Measurements from ENCODE around the gene LRMDA.
"Not testable (repeated sequence)": the region's sequence is repeated elsewhere in the genome, so short reads cannot be mapped to it uniquely, and the experiment has no call there.

LRMDA gene

DNA sequence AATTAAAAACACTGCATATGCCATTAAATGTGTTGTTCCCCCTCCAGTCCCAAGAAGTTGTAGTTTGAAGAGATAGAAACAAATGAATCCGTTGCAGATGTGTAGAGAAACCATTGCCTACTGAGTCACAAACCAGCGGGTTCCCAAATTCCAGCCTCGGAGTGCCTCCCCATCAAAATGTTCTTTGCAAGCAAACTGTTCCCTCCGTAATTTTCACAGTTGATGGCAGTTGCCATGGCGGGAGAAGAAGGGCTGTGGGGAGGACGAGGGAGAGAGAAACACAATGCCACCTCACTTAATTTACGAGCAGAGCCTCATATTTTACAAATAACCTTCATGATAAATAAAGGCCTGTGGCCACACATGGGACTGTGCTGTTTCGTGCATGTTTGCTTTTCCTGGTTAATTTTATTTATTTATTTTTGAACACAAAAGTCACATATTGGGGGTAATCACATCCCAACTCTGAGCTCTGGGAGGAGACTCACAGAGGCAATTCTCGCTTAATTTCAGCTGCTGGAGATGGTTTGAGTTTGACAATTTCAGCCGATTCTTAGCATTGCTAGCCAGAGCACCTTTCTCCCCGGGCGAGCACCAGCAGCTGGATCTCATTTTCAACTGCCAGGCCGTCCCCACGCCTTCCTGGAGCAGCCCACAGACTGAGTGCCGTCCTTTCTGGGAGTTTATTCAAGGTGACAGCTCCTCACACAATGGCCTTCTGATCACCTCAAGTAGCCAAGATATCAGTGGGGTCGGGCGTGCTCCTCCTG, 1122.0 kb downstream of the LRMDA start:
- DNase-seq, result no peak

DNA sequence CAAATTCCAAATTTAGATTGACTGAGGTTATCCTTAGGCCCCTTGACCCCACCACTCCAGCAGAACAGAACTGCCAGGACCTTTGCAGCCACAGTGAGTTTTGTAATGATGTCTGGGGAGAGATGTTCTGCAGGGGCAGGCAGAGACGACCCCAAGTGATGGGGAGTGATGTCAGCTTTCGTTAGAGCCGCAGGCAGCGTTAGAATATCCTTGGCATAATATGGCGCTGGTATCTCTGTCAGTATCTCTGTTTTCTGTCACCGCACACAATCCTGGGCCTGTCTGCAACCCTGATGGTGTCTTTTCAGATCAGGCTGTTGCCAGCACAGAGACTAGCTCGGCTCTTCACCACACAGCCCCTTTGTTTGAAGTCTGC, 1122.6 kb downstream of the LRMDA start:
- no peak for DNase-seq

DNA sequence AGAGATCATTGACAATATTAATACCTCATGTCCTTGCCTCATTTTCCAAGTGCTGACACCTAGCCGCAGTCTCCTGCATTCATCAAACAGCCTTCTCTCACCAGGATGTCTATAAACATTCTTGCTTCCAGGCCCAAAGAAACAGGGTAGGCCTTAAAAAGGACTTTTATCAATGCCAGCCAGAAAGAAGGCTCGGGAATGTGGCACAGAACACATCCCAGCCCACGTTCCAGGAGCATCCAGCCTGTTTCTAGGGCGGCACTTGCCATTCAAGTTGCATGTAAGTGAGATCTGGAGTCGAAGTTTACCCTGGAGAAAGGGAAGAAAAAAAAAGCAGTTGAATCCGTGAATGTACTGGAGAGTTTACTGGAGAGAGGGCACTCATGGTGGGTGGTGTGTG, 1123.1 kb downstream of the LRMDA start:
- DNase-seq, result no peak

DNA sequence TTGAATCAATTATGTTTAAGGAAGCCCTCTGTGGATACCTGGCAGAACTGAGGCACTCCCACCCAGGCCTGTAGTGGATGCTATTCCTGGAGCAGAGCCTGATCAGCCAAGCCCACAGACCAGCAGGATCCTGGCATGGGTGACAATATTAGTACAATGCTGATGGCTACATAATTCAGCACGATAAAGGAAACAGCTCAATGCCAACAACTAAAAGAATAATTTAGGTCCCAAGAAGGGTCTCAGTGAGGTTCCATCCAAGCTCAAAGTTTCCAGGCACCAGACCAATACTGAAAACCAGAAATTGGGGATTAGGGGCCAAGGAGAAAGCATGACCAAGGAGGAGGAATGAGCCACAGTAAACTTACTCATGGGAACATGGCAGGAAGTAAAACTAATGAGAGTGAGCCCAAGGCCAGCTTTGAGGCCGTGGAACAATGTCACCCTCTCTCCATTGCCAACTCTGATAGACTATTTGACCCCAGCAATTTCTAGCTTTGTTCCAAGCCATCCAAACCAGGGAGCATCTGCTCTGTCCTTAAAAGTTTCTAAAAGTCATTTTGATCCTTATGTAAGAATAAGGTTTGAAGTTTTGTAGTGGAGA, 1123.7 kb downstream of the LRMDA start:
- no peak for DNase-seq

DNA sequence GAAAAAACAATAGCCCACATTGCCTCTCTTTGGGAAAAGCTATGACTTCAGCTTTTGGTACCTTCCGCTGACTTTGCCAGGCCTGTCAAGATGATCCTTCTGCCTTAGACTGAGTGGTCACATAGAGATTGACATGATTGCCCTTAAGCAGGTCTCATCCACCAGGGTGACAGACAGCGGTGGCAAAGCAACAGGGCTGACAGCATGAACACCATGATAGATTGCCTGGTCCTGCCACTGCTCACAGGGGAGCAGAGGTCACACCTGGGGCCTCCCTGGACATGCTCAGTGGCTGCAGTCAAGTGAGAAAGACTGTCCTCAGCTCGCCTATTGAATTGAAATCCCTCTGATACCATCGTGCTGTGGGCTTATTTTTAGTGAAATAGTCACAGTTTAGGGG, 1125.9 kb downstream of the LRMDA start:
- no peak for DNase-seq

DNA sequence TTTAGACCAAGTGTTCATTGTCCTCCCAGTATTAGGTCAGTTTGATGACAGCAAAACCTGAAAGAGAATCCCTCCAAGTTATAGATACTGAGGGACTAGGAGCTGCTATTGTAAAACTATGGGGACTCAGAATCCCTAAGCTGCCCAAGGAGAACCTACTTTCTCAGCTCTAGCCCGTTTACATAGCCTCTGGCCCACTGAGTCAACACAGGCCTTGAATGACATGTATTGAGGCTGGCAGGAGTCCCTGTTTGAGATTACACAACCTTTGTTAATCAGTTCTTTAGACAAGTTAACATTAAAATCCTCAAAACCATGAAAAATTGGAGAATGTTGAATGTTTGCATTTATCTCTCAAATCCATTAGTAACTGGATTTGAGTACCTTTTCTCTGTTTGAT, 1127.2 kb downstream of the LRMDA start:
- no peak for DNase-seq

DNA sequence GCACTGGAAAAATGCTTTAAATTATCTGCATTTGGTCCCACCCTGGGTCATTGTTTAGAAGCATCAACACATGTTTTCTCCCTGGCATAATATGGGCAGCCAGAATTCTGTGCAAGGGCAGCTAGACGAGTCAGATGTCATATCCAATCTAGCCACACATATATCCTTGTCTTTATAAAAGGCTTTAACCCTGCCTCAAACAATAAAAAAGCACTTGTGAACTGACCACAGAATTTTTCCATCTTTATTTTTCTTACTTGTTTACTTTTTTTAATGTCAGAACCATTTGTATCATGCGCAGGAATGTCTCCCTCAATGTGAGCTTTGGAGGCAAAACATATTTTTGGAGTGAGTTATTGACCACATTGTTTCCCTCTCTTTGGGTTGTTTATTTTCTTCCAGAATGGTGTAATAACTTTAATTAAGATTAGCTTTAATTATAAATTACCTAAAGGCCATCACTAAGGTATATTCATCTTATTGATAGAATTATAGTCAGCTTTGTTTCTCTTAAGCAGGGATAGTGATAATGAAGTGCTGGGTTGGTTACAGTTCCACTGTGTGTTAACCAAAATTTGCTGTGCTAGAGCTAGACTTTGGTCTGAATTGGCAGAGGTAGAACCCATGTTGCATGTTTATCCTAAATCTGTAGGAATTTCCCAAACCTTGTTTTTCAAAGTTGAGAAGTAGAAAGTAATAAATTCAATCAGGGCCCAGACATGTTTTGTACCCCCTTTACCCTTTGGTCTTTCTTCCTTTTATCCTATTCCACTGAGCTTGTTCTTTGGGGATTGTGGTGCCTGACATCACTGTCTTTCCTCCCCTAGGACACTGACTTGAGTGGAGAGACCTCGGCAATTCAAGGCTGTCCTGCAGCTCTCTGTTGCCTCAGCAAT, 1127.8 kb downstream of the LRMDA start:
- DNase-seq, result no peak

DNA sequence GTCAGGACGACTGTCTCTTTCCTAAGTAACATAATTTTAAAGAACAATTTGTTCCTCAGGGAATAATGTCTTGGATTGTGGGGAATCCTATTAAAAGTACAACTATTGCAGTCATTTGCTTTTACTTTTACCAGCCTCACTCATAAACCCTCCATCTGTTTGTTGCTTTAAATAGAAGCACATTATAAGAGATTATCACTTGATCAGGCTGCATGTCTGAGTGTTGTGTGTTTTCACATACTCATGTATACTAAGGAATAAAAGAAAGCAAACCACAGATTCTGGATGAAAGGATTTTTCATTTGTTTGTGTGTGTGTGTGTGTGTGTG, 1128.4 kb downstream of the LRMDA start:
- no peak for DNase-seq

DNA sequence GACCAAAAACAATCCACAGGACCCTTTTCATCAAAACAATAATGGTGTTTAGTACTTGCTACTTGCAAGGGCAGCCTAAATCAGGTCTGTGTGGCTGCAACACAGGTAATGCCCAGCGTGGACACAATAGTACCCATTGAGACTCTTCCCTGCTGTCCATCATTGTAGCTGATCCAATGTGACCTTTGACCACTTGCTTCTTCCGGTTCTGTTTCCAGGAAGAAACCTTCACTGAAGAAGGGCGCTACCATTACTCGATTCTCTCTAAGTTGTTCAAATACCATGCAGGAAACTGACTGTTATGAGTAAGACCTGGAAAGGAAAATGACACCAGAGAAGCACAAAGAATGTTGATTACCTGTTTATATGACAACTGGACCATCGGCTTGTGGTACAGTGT, 1128.9 kb downstream of the LRMDA start:
- no peak for DNase-seq

DNA sequence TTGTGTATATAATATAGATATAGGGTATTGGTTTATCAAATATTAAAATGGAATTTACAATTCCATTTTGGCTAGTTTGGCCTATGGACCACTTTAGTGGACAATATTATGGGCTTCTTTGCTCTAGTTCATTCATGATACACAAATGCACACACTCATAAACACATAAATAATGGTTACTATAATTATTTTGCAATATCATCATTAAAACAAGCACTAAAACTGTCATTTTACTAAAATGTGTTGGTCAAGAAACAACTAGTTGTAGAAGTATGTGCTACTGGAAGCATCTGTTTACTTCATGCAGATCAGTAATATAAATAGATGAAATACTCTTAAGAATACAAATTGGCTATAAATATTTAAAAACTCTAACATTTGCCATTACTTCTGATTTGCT, 1131.9 kb downstream of the LRMDA start:
- no peak for DNase-seq

DNA sequence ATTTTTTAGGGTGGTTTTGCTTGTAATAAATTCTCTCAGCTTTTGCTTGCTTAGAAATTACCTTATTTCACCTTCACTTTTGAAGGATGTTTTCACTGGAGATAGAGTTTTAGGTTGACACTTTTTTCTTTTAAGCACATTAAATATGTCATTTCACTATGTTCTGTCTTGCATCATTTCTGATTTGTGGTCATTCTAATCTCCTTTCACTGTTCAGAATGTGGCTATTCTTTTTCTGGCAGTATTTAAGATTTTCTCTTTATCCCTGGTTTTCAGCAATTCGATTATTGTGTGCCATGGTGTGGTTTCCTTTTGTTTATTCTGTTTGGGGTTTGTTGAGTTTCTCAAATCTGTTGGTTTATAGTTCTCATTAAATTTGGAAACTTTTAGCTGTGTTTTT, 1140.6 kb downstream of the LRMDA start:
- DNase-seq, result no peak

DNA sequence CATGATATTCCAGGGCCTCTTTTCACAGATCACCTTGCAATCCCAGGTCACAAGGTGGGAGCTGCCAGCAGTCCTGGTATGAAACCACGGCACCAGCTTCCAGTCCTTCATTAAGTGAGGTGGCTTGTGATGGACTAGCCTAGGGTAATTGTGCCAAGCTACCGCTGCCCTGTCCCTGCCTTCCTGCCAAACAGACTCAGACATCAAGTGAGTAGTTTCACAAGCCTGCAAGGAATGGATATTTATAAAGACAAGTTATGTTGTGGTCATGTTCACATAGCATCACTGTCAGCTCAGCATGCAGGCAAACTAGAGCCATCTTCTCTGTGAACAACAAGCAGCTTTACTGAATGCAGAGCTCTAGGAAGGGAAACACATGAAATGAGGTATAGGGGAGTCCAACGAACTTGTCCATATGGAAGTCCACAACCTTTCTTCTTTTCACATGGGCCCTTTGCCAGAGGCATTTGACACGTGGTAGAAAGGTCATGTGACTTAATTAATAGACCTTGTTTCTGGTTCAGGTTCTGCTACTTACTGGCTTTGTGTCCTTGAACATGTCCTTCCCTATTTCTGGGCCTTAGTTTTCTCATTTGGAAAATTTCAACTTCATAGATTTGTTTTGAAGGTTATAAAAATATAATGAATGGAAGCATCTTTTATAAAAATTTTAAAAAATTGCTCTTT, 1145.0 kb downstream of the LRMDA start:
- DNase-seq, result no peak

DNA sequence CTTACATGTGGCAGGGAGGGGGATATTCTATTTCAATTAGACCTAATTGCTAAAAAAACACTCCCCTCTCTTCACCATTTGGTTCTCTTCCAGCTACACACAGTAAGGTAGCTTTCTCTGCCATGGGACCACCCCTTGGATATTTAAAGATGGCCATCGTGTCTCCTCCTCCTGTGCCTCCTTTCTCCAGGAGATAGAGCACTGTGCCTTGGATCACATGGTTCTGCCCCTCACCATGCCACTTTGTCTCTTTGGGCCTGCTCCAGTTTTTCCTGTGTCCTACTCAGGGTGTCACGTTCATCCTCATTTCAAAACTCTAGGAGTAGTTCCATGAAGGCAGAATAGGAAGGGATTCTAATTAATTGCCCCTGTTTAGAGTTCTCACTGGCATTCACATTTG, 1146.0 kb downstream of the LRMDA start:
- no peak for DNase-seq

DNA sequence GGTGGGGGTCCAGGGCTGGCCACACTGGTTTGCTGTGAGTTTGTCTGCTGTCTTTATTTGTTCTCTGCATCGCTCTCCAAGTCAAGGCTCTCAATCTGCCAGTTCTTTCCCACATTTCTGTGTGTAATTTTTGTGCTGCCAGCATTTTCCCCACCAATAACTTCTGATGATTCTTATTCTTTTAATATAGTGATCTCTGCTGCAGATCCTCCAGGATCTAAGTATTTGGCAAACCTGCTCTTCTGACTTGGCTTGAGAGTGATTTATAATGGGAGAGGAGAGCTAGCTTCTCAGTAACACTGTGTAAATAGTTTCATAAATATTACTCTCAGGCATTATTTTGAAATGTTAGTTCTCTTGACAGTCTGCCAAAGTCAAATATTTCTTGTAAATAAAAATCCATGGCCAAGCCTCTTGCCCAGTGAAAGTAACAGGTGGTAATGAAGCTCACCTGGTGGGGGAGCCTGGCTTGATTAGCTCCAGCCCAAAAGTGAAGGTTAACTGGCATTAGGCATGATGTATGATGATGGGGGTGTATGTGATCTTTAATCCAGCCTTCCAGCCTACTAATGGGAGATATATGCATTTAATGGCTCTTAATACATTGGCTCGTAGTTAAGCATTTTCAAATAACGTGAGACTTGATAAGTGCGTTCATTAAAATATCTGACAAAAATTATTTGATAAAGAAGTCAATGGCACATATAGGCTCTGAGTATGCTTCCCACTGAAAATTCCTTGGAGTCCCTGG, 1150.3 kb downstream of the LRMDA start:
- DNase-seq, result no peak

DNA sequence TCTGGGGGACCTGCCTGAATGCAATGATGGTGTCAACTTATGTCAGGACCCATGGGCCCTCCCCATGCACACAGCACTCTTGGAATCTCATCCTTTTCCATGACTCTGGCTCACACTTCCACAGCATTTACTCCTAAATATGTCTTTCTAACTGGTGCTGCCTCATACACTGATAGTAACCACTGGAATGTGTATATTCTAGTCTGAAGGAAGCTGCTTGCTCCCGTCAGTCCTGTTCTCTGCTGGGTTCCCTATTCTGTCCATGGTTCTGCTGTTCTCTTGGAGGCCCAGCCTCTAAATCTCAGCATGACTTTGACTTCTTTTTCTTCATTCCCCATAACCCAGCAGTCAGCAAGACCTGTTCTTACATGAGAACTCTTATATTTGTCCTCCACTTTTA, 1151.1 kb downstream of the LRMDA start:
- DNase-seq, result no peak

DNA sequence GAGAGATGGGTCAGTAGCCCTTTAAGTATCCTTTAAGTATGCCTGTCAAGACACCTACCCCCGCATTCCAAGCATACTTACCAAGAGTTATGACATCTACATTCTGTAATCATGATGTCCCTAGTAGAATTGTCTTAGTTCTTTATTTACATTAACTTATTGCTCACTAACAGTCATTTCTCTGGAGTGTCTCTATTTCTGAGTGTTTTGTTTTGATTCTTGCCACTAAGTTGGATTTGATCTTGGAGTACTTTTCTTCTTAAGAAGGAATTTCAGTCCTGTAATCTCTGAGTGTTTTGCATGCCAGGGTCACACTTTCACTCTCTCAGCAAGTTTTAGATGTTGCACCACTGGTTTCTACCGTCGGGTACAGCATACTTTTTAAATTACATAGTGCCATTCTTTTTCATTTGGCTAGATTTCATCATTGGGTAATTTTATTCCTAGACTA, 1152.3 kb downstream of the LRMDA start:
- DNase-seq, result no peak

DNA sequence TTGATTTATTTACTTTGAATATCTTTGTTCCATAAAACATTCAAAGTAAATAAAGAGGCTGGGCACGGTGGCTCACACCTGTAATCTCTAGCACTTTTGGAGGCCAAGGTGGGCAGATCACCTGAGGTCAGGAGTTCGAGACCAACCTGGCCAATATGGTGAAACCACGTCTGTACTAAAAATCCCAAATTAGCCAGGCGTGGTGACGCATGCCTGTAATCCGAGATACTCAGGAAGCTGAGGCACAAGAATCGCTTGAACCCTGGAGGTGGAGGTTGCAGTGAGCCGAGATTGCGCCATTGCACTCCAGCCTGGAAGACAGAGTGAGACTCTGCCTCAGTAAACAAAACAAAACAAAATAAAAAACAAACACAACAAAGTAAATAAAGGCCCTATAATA, 1153.0 kb downstream of the LRMDA start:
- DNase-seq, result not testable (repeated sequence)

Measured in activated T-cell treated with anti-CD3 and anti-CD28 coated beads for 4 hours (primary cell).